Thoracic aorta (tissue), 2 donors: ENCODE results near the gene TRMT112. TPM values are rescaled to one million over a fixed set of nuclear protein-coding genes. Genes with fewer than 3 reads are reported as not detected.

Experiments used
- ATAC-seq: fragments of 150-250 bp; one replicate; pipeline ENCODE4 v1.8.0; 2017; ENCODE audit warnings: low read depth; ENCODE audit not compliant: insufficient number of reproducible peaks, low FRiP score
- DNase-seq: peaks from one replicate; pipeline ENCODE4 v3.0.0-alpha.2; 2020; ENCODE audit warnings: low spot score
- H3K27ac ChIP-seq, 2 donors: fragments of 200-600 bp; sonication (generic); 1 replicate in 1 of 2; 2 replicates in 1 of 2; pipeline ENCODE4 v1.5.1; 2016; ENCODE audit warnings: mild to moderate bottlenecking in 2 of 2, moderate library complexity in 2 of 2
- H3K27me3 ChIP-seq: fragments of 200-600 bp; sonication (generic); replicated peaks from 2 replicates; pipeline ENCODE4 v1.6.0; 2016; ENCODE audit warnings: mild to moderate bottlenecking; ENCODE audit not compliant: insufficient read depth
- H3K36me3 ChIP-seq: fragments of 200-600 bp; sonication (generic); one replicate; pipeline ENCODE4 v1.5.1; 2016
- H3K4me1 ChIP-seq, 2 donors: fragments of 200-600 bp; sonication (generic); 1 replicate in 1 of 2; 2 replicates in 1 of 2; pipeline versions ENCODE4 v1.5.1 to v1.6.0; 2016; ENCODE audit warnings: low read depth in 2 of 2, mild to moderate bottlenecking in 1 of 2; ENCODE audit not compliant: control insufficient read depth in 1 of 2
- H3K4me3 ChIP-seq: fragments of 200-600 bp; sonication (generic); 2 replicates; pipeline ENCODE4 v1.5.1; 2016; ENCODE audit warnings: mild to moderate bottlenecking
- H3K9me3 ChIP-seq: fragments of 200-600 bp; sonication (generic); 2 replicates; pipeline ENCODE4 v1.5.1; 2016
- total RNA-seq, 2 donors: library from RNA; depleted of rRNA; stranded (reverse); fragments of >200 nt; gene quantifications; one replicate each; pipeline versions ENCODE4 v1.1.0 to v1.2.3, GENCODE V29; 2016
- TF ChIP-seq, protein P1 (sequence below): fragments of 200-600 bp; sonication (generic); IDR thresholded peaks from one replicate; pipeline ENCODE4 v1.5.1; 2019; ENCODE audit warnings: antibody characterized with exemption

TRMT112 gene
- total RNA-seq, 2 donors from 2014 or later: 157 to 218 TPM

DNA sequence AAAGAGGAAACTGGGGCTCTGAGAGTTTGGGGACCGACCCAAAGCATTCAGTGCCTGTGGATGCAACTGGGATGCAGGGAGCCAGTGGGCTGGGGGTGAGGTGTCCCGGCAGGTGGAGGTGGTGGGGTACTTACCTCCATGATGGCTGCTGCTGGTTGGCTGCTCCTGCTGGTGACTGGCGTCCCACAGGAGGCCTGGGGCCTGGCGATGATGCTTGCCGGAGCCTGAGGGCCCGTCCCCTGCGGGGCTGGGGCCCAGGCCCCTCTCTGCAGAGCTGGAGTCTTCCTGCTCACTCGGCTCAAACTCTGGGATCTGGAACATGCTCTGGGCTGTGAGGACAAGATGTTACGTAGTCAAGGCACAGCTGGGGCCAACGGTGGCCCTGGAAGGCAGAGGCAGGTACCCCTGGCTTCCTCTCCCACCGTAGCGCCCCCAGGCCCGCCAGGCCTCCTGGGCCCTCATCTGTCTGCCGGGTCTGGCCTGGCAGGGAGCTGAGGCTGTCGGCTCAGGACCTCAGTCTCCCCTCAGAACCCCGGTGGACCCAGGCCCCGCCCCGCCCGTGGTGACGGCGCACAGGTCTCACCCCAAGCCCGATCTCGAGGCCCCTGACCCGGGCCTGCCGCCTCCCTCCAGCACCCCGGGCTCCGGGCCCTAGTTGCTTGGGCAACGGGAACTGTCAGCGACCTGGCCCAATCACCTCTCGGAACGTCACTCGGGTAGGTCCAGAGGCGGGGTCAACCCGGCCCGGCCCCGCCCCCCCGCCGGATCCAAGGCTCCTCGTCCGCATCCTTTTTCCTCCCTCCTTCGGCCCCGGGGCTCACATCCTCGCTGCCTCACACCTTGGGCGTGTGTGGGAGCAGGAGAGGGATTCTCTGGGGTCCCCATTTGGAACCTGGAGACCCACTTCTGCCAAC, 33.1 kb downstream of the TRMT112 start, which contains the start of gene BAD:
Gene BAD (minus strand): TSS at position 618 of the 914 bp plus-strand sequence. CDS start 297 bp downstream, at position 321.
- peaks cover 18 to 32% of the 10 kb centered on the region in 2 donors for H3K4me1 ChIP-seq
- TF ChIP-seq, protein P1, sequence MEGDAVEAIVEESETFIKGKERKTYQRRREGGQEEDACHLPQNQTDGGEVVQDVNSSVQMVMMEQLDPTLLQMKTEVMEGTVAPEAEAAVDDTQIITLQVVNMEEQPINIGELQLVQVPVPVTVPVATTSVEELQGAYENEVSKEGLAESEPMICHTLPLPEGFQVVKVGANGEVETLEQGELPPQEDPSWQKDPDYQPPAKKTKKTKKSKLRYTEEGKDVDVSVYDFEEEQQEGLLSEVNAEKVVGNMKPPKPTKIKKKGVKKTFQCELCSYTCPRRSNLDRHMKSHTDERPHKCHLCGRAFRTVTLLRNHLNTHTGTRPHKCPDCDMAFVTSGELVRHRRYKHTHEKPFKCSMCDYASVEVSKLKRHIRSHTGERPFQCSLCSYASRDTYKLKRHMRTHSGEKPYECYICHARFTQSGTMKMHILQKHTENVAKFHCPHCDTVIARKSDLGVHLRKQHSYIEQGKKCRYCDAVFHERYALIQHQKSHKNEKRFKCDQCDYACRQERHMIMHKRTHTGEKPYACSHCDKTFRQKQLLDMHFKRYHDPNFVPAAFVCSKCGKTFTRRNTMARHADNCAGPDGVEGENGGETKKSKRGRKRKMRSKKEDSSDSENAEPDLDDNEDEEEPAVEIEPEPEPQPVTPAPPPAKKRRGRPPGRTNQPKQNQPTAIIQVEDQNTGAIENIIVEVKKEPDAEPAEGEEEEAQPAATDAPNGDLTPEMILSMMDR: no peak
- peak; percentile 84 for DNase-seq
- H3K27ac ChIP-seq: peak within 1 kb of the TSS; percentile 91 to 94
- peaks cover 6% of the 10 kb centered on the region for H3K36me3 ChIP-seq
- peak; percentile 75 for ATAC-seq
- H3K4me3 ChIP-seq: peak within 1 kb of the TSS; percentile 92
- no peaks in the 10 kb centered on the region for H3K27me3 ChIP-seq
- no peaks in the 10 kb centered on the region for H3K9me3 ChIP-seq

- peaks cover 18 to 32% of the 10 kb centered on the region in 2 donors for H3K4me1 ChIP-seq
Observed at GRCh38 chr11:64283092-64283491, 34.3 kb downstream of the TRMT112 start.

GRCh38 chr11:64281957-64282770, 35.2 kb downstream of the TRMT112 start:
- Histone ChIP-seq H3K36me3 (peaks cover 20% of the 10 kb centered on the region), H3K4me3 (no peak overlapping the region), H3K27ac (no peak overlapping the region), H3K4me1 (peaks cover 18 to 29% of the 10 kb centered on the region in 2 donors), H3K9me3 (no peaks in the 10 kb centered on the region), H3K27me3 (no peaks in the 10 kb centered on the region)
- ATAC-seq (no peak), DNase-seq (no peak)
- TF ChIP-seq, protein P1: no peak

More at GRCh38 chr11:64283092-64283491, 34.3 kb downstream of the TRMT112 start:
- Histone ChIP-seq H3K36me3 (peaks cover 15% of the 10 kb centered on the region), H3K4me3 (peak overlapping the region; percentile 92), H3K27me3 (no peaks in the 10 kb centered on the region), H3K27ac (no peak overlapping the region), H3K9me3 (no peaks in the 10 kb centered on the region)
- ATAC-seq (no peak), DNase-seq (no peak)
- TF ChIP-seq, protein P1: no peak

DNA sequence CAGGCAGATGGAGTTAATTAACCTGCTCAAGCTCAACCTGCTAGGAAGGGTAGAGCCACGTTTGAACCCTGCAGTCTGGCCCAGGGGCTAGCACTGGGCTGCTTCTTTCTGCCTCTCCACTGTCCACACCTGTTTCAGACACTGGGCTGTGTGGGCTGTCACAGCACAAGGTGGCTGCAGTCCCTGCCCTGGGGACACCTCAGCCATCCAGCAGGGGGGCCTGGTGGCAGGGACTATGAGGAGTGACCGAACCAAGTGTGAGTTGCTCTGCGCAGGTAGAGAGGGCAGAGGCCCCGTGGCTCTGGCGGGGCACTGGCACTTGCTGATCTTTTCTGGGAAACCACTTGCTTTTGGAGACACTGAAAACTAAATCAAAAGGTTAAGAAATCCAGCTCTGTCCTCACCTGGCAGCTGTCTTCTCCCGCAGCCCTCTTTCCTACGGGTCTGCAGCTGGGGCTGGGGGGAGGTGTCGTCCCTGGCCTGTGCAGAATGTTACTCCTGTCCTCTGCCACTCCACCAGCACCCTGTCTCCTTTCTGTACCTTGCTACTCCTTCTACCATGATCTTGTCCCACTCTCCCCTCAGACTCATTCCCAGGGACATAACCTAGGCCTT, 38.7 kb downstream of the TRMT112 start:
- TF ChIP-seq, protein P1: no peak
- Histone ChIP-seq H3K9me3 (no peaks in the 10 kb centered on the region), H3K4me1 (peaks cover 9 to 10% of the 10 kb centered on the region in 2 donors), H3K4me3 (no peak overlapping the region), H3K27me3 (no peaks in the 10 kb centered on the region), H3K36me3 (peaks cover 31% of the 10 kb centered on the region), H3K27ac (no peak overlapping the region)
- ATAC-seq: no peak
- DNase-seq: no peak
